OCI-LY7 (cell line): ENCODE data around the gene ALDH1A2. TPM values are rescaled to one million over a fixed set of nuclear protein-coding genes. Genes with fewer than 3 reads are reported as not detected.

ENCODE experiments used
- BruUV-seq: library from RNA; stranded (reverse); fragments of 400-500 nt; replicated peaks from 2 replicates; lab custom pipeline; 2021; lab: Mats Ljungman, UMichigan
- CTCF ChIA-PET: fragments of 300-600 bp; sonication (Branson Sonifier 250); formaldehyde crosslinking; loops from one replicate; lab custom pipeline; 2022; ENCODE audit warnings: antibody characterized with exemption; ENCODE audit not compliant: unreplicated experiment; lab: Charles Lee
- POLR2A ChIA-PET: fragments of 300-600 bp; sonication (Branson Sonifier 250); formaldehyde crosslinking; loops from one replicate; lab custom pipeline; 2022; ENCODE audit warnings: antibody characterized with exemption; lab: Charles Lee
- DNase-seq: peaks from one replicate; pipeline ENCODE4 v3.0.0-alpha.2; 2015; ENCODE audit warnings: low spot score
- H2AFZ ChIP-seq: fragments of 200-600 bp; sonication (generic), shearing (Covaris generic); 2 replicates; pipeline ENCODE4 v1.6.1; 2014; ENCODE audit warnings: mild to moderate bottlenecking, antibody characterized with exemption, low read length, moderate library complexity
- H3K27ac ChIP-seq: fragments of 200-600 bp; sonication (generic); 2 replicates; pipeline ENCODE4 v1.5.1; 2014; ENCODE audit warnings: mixed run types, low read depth, mild to moderate bottlenecking, moderate library complexity, low read length, inconsistent platforms; ENCODE audit not compliant: poor library complexity, severe bottlenecking
- H3K36me3 ChIP-seq: fragments of 200-600 bp; sonication (generic); 2 replicates; pipeline ENCODE4 v1.6.1; 2014; ENCODE audit warnings: mild to moderate bottlenecking, antibody characterized with exemption, low read length, moderate library complexity, mixed read lengths; ENCODE audit not compliant: insufficient read depth
- H3K4me1 ChIP-seq: fragments of 200-600 bp; sonication (generic); 2 replicates; pipeline ENCODE4 v1.5.1; 2014; ENCODE audit warnings: mild to moderate bottlenecking, low read length; ENCODE audit not compliant: insufficient read depth, poor library complexity, severe bottlenecking
- H3K4me2 ChIP-seq: fragments of 200-600 bp; sonication (generic); 2 replicates; pipeline ENCODE4 v1.6.1; 2014; ENCODE audit warnings: mild to moderate bottlenecking, low read length
- H3K4me3 ChIP-seq: fragments of 200-600 bp; sonication (generic); 2 replicates; pipeline ENCODE4 v1.5.1; 2014; ENCODE audit warnings: mild to moderate bottlenecking, low read depth, low read length; ENCODE audit not compliant: poor library complexity, severe bottlenecking
- H3K79me2 ChIP-seq: fragments of 200-600 bp; sonication (generic); 2 replicates; pipeline ENCODE4 v1.6.1; 2016; ENCODE audit warnings: low read depth, mild to moderate bottlenecking, low read length, moderate library complexity, mixed read lengths; ENCODE audit not compliant: insufficient read depth
- H3K9me2 ChIP-seq: fragments of 200-600 bp; sonication (generic); 2 replicates; pipeline ENCODE4 v1.6.1; 2016; ENCODE audit warnings: mild to moderate bottlenecking, low read length, mixed read lengths; ENCODE audit not compliant: insufficient read depth
- H3K9me3 ChIP-seq: fragments of 200-600 bp; sonication (generic); 2 replicates; pipeline ENCODE4 v1.6.1; 2014; ENCODE audit warnings: mild to moderate bottlenecking, mixed run types, low read length, mixed read lengths
- H4K20me1 ChIP-seq: fragments of 200-600 bp; sonication (generic); 2 replicates; pipeline ENCODE4 v1.6.1; 2014; ENCODE audit warnings: mild to moderate bottlenecking, antibody characterized with exemption, low read length, moderate library complexity, mixed read lengths; ENCODE audit not compliant: insufficient read depth
- CTCF ChIP-seq: fragments of 200-600 bp; sonication (generic); conservative IDR thresholded peaks from 2 replicates; pipeline ENCODE4 v1.5.1; 2014; ENCODE audit warnings: mild to moderate bottlenecking, antibody characterized with exemption, low read length, moderate library complexity, mixed read lengths
- EZH2phosphoT487 ChIP-seq: fragments of 200-600 bp; sonication (generic); IDR thresholded peaks from 2 replicates; pipeline ENCODE4 v1.6.1; 2018; ENCODE audit warnings: low read depth, borderline replicate concordance, mild to moderate bottlenecking, mixed run types, antibody characterized with exemption, low read length, moderate library complexity, mixed read lengths
- intact Hi-C: fragments of 100-400 bp; cut with micrococcal nuclease; formaldehyde crosslinking; loops from one replicate; pipeline ENCODE4 v1.10.0; 2022; ENCODE audit not compliant: unreplicated experiment
- total RNA-seq, 2 experiments: library from RNA; depleted of rRNA in 1 of 2; stranded (reverse); fragments of >200 nt in 1 of 2; shearing (Covaris generic) in 1 of 2; gene quantifications; 2 replicates each; pipeline ENCODE4 v1.2.3, GENCODE V29; 2014 to 2022

Gene ALDH1A2
- total RNA-seq, 2 experiments from 2014 or later = not detected

GRCh38 chr15:57993409-57994145 lies 71.9 kb downstream of the ALDH1A2 start:
- no peak overlapping the region for H2AFZ ChIP-seq
- H3K4me1 ChIP-seq = no peaks in the 10 kb centered on the region
- no peaks in the 10 kb centered on the region for H3K9me2 ChIP-seq
- no peak for DNase-seq
- ChIA-PET POLR2A (interaction anchor here (0.7 to 0.9 kb wide), 2 partner anchors 8 to 9 kb away, joined by 3 to 5 read pairs; no protein-coding TSS in a partner anchor), CTCF (no interaction called here)
- no peaks in the 10 kb centered on the region for H4K20me1 ChIP-seq
- H3K27ac ChIP-seq = no peak overlapping the region
- no peak overlapping the region for H3K4me3 ChIP-seq
- BruUV-seq = no TSS peak
- TF ChIP-seq CTCF (no peak), EZH2phosphoT487 (no peak)
- intact Hi-C loops = no loop called here
- no peaks in the 10 kb centered on the region for H3K9me3 ChIP-seq
- H3K36me3 ChIP-seq = no peaks in the 10 kb centered on the region
- no peak overlapping the region for H3K4me2 ChIP-seq
- no peaks in the 10 kb centered on the region for H3K79me2 ChIP-seq

GRCh38 chr15:57992761-57993355 lies 72.7 kb downstream of the ALDH1A2 start:
- no peak overlapping the region for H2AFZ ChIP-seq
- TF ChIP-seq EZH2phosphoT487 (no peak), CTCF (no peak)
- H3K9me3 ChIP-seq = no peaks in the 10 kb centered on the region
- H3K36me3 ChIP-seq = no peaks in the 10 kb centered on the region
- CTCF ChIA-PET = no interaction called here
- H4K20me1 ChIP-seq = no peaks in the 10 kb centered on the region
- H3K9me2 ChIP-seq = no peaks in the 10 kb centered on the region
- POLR2A ChIA-PET = interaction anchor here (0.9 kb wide), 1 partner anchor 8 kb away, joined by 3 read pairs; no protein-coding TSS in a partner anchor
- no peaks in the 10 kb centered on the region for H3K79me2 ChIP-seq
- BruUV-seq = no TSS peak
- no peaks in the 10 kb centered on the region for H3K4me1 ChIP-seq
- no peak overlapping the region for H3K4me3 ChIP-seq
- no peak overlapping the region for H3K27ac ChIP-seq
- DNase-seq = no peak
- H3K4me2 ChIP-seq = no peak overlapping the region
- intact Hi-C loops = no loop called here

GRCh38 chr15:57973534-57973933 lies 92.0 kb downstream of the ALDH1A2 start:
- Histone ChIP-seq H3K27ac (no peak overlapping the region), H4K20me1 (no peaks in the 10 kb centered on the region), H3K4me1 (no peaks in the 10 kb centered on the region), H3K9me2 (no peaks in the 10 kb centered on the region), H3K4me2 (no peak overlapping the region), H3K4me3 (no peak overlapping the region), H2AFZ (no peak overlapping the region), H3K36me3 (no peaks in the 10 kb centered on the region), H3K79me2 (no peaks in the 10 kb centered on the region), H3K9me3 (no peaks in the 10 kb centered on the region)
- CTCF ChIA-PET = no interaction called here
- no TSS peak for BruUV-seq
- no peak for DNase-seq
- TF ChIP-seq CTCF (no peak), EZH2phosphoT487 (no peak)
- POLR2A ChIA-PET = no interaction called here
- intact Hi-C loops = no loop called here
